Subcutaneous adipose tissue (tissue), 4 donors: ENCODE data around the gene ERMN. TPM values are rescaled to one million over a fixed set of nuclear protein-coding genes. Genes with fewer than 3 reads are reported as not detected.

Experiments used
- total RNA-seq, 4 donors: library from RNA; depleted of rRNA; stranded (reverse); fragments of >200 nt; gene quantifications; one replicate each; pipeline ENCODE4 v1.1.0, GENCODE V29; 2016
- TF ChIP-seq, protein P1 (sequence below): fragments of 450-650 bp; IDR thresholded peaks from one replicate; pipeline ENCODE4 v1.5.1; 2016; ENCODE audit warnings: low read depth, mild to moderate bottlenecking, control low read depth, antibody characterized with exemption, moderate library complexity

ERMN gene
- total RNA-seq, 4 donors from 2014 or later, result 0.16 to 1.9 (median 0.22) TPM; not detected in 1

DNA sequence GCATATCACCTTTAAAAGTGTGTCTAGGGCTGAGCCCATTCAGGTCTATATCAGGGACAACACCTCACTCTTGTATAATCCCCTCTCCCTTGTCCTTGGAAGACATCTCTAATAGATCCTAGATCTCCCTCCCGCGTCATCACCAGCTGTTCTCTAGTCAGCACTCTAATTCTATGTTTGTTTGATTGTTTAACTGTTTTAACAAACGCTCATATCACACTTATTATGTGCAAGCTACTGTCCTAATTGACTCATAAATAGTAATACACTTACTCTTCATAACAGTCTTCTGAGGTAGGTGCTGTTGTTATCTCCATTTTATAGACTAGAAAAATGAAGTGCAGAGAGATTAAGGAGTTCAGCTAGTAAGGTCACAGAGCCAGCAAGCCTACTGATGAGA, 1.6 kb upstream of the ERMN start:
- TF ChIP-seq, protein P1, sequence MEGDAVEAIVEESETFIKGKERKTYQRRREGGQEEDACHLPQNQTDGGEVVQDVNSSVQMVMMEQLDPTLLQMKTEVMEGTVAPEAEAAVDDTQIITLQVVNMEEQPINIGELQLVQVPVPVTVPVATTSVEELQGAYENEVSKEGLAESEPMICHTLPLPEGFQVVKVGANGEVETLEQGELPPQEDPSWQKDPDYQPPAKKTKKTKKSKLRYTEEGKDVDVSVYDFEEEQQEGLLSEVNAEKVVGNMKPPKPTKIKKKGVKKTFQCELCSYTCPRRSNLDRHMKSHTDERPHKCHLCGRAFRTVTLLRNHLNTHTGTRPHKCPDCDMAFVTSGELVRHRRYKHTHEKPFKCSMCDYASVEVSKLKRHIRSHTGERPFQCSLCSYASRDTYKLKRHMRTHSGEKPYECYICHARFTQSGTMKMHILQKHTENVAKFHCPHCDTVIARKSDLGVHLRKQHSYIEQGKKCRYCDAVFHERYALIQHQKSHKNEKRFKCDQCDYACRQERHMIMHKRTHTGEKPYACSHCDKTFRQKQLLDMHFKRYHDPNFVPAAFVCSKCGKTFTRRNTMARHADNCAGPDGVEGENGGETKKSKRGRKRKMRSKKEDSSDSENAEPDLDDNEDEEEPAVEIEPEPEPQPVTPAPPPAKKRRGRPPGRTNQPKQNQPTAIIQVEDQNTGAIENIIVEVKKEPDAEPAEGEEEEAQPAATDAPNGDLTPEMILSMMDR, result no peak

DNA sequence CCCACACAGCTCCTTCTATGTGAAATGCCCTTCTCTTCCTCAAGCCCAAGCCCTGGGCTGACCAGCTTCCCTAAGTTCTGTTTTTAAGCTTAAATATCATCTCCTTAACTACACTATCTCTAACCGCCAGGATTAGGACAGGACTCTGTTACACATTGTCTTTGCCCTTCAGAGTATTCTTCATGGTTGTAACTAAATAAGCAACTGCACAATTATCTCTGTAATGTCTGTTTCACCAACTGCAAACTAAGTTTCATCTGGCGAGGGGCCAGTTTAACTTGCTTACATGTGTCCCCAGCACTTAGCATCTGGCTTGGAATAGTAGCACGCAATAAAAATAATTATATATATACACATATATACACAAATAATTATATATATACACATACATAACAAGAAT, 1.1 kb upstream of the ERMN start:
- TF ChIP-seq, protein P1, result no peak

DNA sequence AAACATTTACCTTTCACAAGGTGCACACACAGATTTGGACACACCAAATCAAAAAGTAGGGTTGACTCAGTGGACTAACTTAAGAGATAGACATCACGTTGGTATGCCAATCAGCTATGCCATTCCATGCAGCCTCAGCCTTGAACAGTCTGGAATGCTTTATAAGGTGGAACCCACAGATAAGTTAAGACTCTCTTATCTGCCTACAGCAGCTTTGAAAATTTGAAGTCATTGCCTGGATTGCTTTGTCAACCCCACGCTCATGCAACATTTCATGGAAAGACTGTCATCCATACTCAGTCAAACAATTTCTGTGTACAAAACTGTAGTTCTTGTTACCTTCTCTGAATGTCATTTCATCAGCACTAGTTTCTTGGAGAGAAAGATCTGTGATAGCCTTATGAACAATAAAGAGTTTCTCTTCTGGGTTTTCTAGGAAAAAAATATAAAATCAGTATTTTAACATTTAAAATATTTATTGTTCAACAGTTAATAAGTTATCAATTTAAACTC, 1.2 kb downstream of the ERMN start:
- TF ChIP-seq, protein P1, result no peak

DNA sequence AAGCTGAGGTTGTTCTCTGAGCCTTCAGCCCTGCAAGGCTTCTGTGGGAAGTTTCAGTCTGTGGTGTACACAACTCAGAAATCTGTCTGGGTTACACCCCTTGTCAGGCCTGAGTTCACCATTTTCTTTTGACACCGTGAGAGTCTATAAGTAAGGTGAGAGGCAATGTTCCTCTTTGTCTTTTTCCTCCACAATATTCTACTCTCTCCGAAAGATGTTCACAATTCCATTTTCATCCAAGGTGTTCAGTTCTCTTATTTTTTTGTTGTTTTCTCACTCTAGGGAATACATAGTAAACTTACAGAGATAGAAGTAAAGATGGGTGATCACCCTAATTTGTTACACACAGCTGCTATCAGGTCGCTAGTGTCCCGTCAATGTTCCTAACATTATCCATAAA, 3.2 kb downstream of the ERMN start:
- TF ChIP-seq, protein P1, result no peak

DNA sequence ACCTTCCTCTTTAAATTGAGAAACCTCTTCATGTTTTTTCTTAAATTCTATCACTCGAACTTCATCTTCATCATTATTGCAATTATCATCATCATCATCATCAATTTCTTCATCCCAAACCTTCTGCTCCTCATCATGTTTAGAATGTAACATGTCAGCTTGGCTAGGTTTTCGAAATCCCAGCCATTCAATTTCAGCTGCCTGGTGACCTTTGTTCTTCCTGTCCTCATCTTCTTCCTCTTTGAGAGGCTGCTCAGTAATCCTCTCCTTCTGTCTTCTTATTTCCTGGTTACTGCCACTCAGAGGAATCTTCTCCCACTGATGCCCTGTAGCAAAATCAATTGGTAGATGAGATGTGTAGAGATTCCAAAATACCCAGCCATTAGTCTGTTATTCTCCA, 4.2 kb downstream of the ERMN start:
- TF ChIP-seq, protein P1, result no peak

DNA sequence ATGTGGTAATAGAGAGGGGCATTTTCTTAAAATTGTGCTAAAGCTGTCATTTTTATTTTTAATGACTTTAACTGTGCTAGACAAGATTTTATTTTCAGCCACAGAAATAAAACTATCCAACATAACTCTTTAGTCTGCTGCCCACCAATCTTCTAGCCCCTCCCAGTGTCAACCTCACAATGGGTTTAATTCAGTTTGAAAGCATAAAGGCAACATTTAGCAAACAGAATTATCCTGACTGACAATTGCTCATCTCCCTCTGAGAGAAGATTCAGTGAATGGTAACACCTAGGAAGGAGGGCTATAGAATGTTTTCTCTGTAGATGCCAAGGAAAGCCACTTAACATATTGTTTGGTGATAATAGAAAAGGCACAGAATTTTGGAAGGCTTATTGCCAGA, 5.2 kb downstream of the ERMN start:
- TF ChIP-seq, protein P1, result no peak

DNA sequence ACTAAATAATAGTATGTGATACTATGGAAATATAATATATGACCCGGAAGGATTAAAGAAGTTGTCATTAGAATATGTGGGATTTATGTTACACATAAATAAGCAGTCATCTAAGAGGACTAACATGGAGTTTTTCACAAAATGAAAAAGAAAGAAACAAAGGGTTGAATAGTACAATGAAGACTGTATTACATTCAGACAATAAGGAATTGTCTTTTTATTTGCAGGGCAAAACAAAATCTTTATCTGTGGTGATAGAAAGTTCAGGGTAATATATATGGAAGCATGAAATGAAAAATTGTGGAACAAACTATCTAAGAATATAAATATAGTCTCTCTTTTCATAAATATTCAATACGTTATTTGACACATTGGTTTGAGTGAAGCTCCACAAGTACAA, 5.8 kb downstream of the ERMN start:
- TF ChIP-seq, protein P1, result no peak
